ENCODE measurements around the gene RNF111.

RNF111 gene

GRCh38 chr15:59111251-59111650 lies 123.8 kb downstream of the RNF111 start:
- H3K27me3 ChIP-seq (replicated peaks; ENCODE audit: control insufficient read depth, insufficient read depth, low read length), result no peaks in the 10 kb centered on the region
- no peak for DNase-seq (ENCODE audit: extremely low read depth, insufficient read length)
- H3K4me3 ChIP-seq (replicated peaks; ENCODE audit: low read depth, low read length), result no peak overlapping the region
- peaks cover 18% of the 10 kb centered on the region for H3K36me3 ChIP-seq (ENCODE audit: control insufficient read depth, insufficient read depth, low read length)
- TF ChIP-seq CTCF (IDR thresholded peaks at IDR 0.05; ENCODE audit: insufficient read depth, low read length, poor library complexity, severe bottlenecking), result no peak

GRCh38 chr15:59115047-59115446 lies 127.6 kb downstream of the RNF111 start:
- no peaks in the 10 kb centered on the region for H3K27me3 ChIP-seq (replicated peaks; ENCODE audit: control insufficient read depth, insufficient read depth, low read length)
- H3K36me3 ChIP-seq (ENCODE audit: control insufficient read depth, insufficient read depth, low read length), result peaks cover 20% of the 10 kb centered on the region
- no peak overlapping the region for H3K4me3 ChIP-seq (replicated peaks; ENCODE audit: low read depth, low read length)
- no peak for TF ChIP-seq CTCF (IDR thresholded peaks at IDR 0.05; ENCODE audit: insufficient read depth, low read length, poor library complexity, severe bottlenecking)
- DNase-seq (ENCODE audit: extremely low read depth, insufficient read length), result no peak

GRCh38 chr15:59116141-59116540 lies 128.7 kb downstream of the RNF111 start:
- Histone ChIP-seq H3K27me3 (replicated peaks; ENCODE audit: control insufficient read depth, insufficient read depth, low read length) (no peaks in the 10 kb centered on the region), H3K4me3 (replicated peaks; ENCODE audit: low read depth, low read length) (no peak overlapping the region), H3K36me3 (ENCODE audit: control insufficient read depth, insufficient read depth, low read length) (peaks cover 16% of the 10 kb centered on the region)
- TF ChIP-seq CTCF (IDR thresholded peaks at IDR 0.05; ENCODE audit: insufficient read depth, low read length, poor library complexity, severe bottlenecking), result no peak
- DNase-seq (ENCODE audit: extremely low read depth, insufficient read length), result no peak

GRCh38 chr15:59116771-59117170 lies 129.3 kb downstream of the RNF111 start:
- no peak overlapping the region for H3K4me3 ChIP-seq (replicated peaks; ENCODE audit: low read depth, low read length)
- H3K36me3 ChIP-seq (ENCODE audit: control insufficient read depth, insufficient read depth, low read length), result peaks cover 15% of the 10 kb centered on the region
- DNase-seq (ENCODE audit: extremely low read depth, insufficient read length), result no peak
- no peak for TF ChIP-seq CTCF (IDR thresholded peaks at IDR 0.05; ENCODE audit: insufficient read depth, low read length, poor library complexity, severe bottlenecking)
- H3K27me3 ChIP-seq (replicated peaks; ENCODE audit: control insufficient read depth, insufficient read depth, low read length), result no peaks in the 10 kb centered on the region

DNA sequence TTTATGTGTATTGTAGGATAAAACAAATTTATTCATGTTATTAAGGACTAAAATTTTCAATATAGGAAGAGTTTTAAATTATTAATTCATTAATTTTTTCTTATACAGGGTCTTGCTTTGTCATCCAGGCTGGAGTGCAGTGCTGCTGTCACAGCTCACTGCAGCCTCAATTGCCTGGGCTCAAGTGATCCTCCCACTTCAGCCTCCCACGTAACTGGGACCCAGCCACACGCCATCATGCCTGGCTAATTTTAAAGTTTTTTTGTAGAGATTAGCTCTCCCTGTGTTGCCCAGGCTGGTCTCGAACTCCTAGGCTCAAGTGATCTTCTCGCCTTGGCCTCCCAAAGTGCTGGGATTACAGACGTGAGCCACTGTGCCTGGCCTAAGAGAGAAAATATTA lies 132.2 kb downstream of the RNF111 start:
- peaks cover 15% of the 10 kb centered on the region for H3K36me3 ChIP-seq (ENCODE audit: control insufficient read depth, insufficient read depth, low read length)
- H3K27me3 ChIP-seq (replicated peaks; ENCODE audit: control insufficient read depth, insufficient read depth, low read length), result no peaks in the 10 kb centered on the region
- no peak for DNase-seq (ENCODE audit: extremely low read depth, insufficient read length)
- no peak overlapping the region for H3K4me3 ChIP-seq (replicated peaks; ENCODE audit: low read depth, low read length)
- TF ChIP-seq CTCF (IDR thresholded peaks at IDR 0.05; ENCODE audit: insufficient read depth, low read length, poor library complexity, severe bottlenecking), result no peak

GRCh38 chr15:59120937-59121336 lies 133.5 kb downstream of the RNF111 start:
- Histone ChIP-seq H3K36me3 (ENCODE audit: control insufficient read depth, insufficient read depth, low read length) (peaks cover 14% of the 10 kb centered on the region), H3K4me3 (replicated peaks; ENCODE audit: low read depth, low read length) (no peak overlapping the region), H3K27me3 (replicated peaks; ENCODE audit: control insufficient read depth, insufficient read depth, low read length) (no peaks in the 10 kb centered on the region)
- no peak for DNase-seq (ENCODE audit: extremely low read depth, insufficient read length)
- TF ChIP-seq CTCF (IDR thresholded peaks at IDR 0.05; ENCODE audit: insufficient read depth, low read length, poor library complexity, severe bottlenecking), result no peak
